ENCODE results near the gene NIT1. TPM values are rescaled to one million over a fixed set of nuclear protein-coding genes. Genes with fewer than 3 reads are reported as not detected.

NIT1 gene
- total and polyA plus RNA-seq, 10 of the 15 experiments (the other 5 are each of a cell fraction or from before 2014, with no cell fraction given), result 19.2 to 54.4 (median 28.3) TPM

GRCh38 chr1:161138431-161138830, 20.5 kb downstream of the NIT1 start (continued):
- TF ChIP-seq ATF3 (IDR thresholded peaks at IDR 0.05; ENCODE audit: borderline replicate concordance, extremely low read depth, low read depth, low read length) (no peak), HSF1 (IDR thresholded peaks at IDR 0.05; ENCODE audit: low read depth, low read length) (no peak), MXI1 (IDR thresholded peaks at IDR 0.05; ENCODE audit: low read depth, low read length) (no peak), STAT3 (IDR thresholded peaks at IDR 0.05; ENCODE audit: low read depth, low read length) (no peak), ASH2L (IDR thresholded peaks at IDR 0.05; ENCODE audit: borderline replicate concordance, low read depth) (no peak), EP300 (IDR thresholded peaks at IDR 0.05; ENCODE audit: borderline replicate concordance in 1 of 2, control insufficient read depth in 1 of 2, low read depth in 2 of 2, low read length in 2 of 2) (no peak), BRCA1 (IDR thresholded peaks at IDR 0.05; ENCODE audit: low read depth, low read length) (no peak), PBX3 (IDR thresholded peaks at IDR 0.05; ENCODE audit: insufficient replicate concordance, low read depth, low read length) (no peak), RBBP5 (conservative IDR thresholded peaks at IDR 0.05) (no peak), POLR2A (IDR thresholded peaks at IDR 0.05; ENCODE audit: low read depth, low read length) (no peak), MYB (IDR thresholded peaks at IDR 0.05; ENCODE audit: borderline replicate concordance, low read depth, low read length) (no peak)

All from GM12878 (cell line).